Small intestine (tissue), 7 donors: Measurements from ENCODE around the gene TRNP1. TPM values are rescaled to one million over a fixed set of nuclear protein-coding genes. Genes with fewer than 3 reads are reported as not detected.

Experiments
- DNase-seq, 2 donors: peaks; one replicate each; pipeline versions ENCODE4 v3.0.0 to v3.0.0-alpha.2; 2013
- FAIRE-seq: peaks from 2 replicates; lab custom pipeline; 2012; peaks lifted over from hg19 to GRCh38; lab: Jason Lieb, UNC
- H3K27ac ChIP-seq, 3 donors: one replicate each; pipeline ENCODE4 v1.5.1; 2013; ENCODE audit warnings: low read length in 2 of 3, mild to moderate bottlenecking in 2 of 3, control low read depth in 1 of 3, inconsistent platforms in 1 of 3, low read depth in 1 of 3, moderate library complexity in 1 of 3
- H3K27me3 ChIP-seq, 3 donors: one replicate each; pipeline ENCODE4 v1.6.1; 2013; ENCODE audit warnings: low read length in 3 of 3, inconsistent platforms in 1 of 3; ENCODE audit not compliant: control insufficient read depth in 3 of 3, insufficient read depth in 3 of 3
- H3K36me3 ChIP-seq, 3 donors: one replicate each; pipeline ENCODE4 v1.6.1; 2013; ENCODE audit warnings: low read length in 3 of 3, inconsistent platforms in 1 of 3, low read depth in 1 of 3, mild to moderate bottlenecking in 1 of 3, moderate library complexity in 1 of 3; ENCODE audit not compliant: control insufficient read depth in 3 of 3, insufficient read depth in 2 of 3
- H3K4me1 ChIP-seq, 3 donors: one replicate each; pipeline ENCODE4 v1.6.1; 2013; ENCODE audit warnings: low read length in 2 of 3, inconsistent platforms in 1 of 3, low read depth in 1 of 3, mild to moderate bottlenecking in 1 of 3, moderate library complexity in 1 of 3; ENCODE audit not compliant: control insufficient read depth in 3 of 3, insufficient read depth in 2 of 3
- H3K4me3 ChIP-seq, 3 donors: one replicate each; pipeline ENCODE4 v1.5.1; 2013; ENCODE audit warnings: low read length in 3 of 3, control low read depth in 1 of 3, inconsistent platforms in 1 of 3, low read depth in 1 of 3, mild to moderate bottlenecking in 1 of 3, moderate library complexity in 1 of 3
- H3K9me3 ChIP-seq, 2 donors: one replicate each; pipeline ENCODE4 v1.6.1; 2013; ENCODE audit warnings: low read depth in 1 of 2, low read length in 1 of 2; ENCODE audit not compliant: control insufficient read depth in 2 of 2, insufficient read depth in 1 of 2
- WGBS, 3 donors: extraction: QIAGEN DNeasy Blood & Tissue Kit; methylation state at CpG; one replicate each; pipeline ENCODE4 v1.1.7; 2013; 5-methylcytosine and 5-hydroxymethylcytosine counted together
- polyA plus RNA-seq, 4 donors: library from polyadenylated mRNA; stranded (reverse) in 3 of 4; unstranded in 1 of 4; fragments of 200-250 nt in 3 of 4; fragments of 120-200 nt in 1 of 4; gene quantifications; one replicate each; pipeline versions ENCODE4 v1.2.1 to v1.2.3, GENCODE V29; 2013
- donor health status: healthy with polysubstance abuse.
- donor health status: control.
- donor health status: control.
- donor health status: Bipolar disorder and iron deficiency.
- donor health status: healthy.

Gene TRNP1
- polyA plus RNA-seq, 4 donors = 4.6 to 15.6 (median 11.8) TPM

DNA sequence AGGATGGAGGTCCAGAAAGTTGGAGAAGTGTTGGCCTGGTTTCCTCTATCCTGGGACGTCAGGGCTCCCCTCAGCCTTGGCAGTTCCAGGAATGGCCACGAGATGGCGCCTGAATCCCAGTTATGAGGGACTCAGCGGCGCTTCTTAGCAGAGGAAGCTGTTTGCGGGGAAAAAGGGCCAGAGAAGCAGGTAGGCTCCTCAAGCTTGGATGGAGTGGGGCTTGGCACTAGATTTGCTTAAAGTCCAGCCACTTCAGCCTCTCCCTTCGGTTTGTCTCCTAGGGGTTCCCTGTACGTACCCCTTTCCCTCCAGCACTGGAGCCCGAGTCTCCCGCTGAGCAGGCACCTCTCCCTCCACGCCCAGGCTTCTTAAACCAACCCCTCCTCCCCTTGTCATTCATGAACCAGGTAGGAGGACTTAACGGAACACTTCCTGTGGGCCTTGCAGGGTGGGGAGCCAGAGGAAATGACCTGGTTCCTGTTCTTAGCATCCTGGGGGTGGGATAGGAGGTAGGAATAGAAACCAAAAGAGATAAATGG lies 51.2 kb downstream of the TRNP1 start:
- Histone ChIP-seq H3K27me3 (no peaks in the 10 kb centered on the region), H3K27ac (no peak overlapping the region), H3K9me3 (no peaks in the 10 kb centered on the region), H3K4me1 (peaks cover 0 to 6% (median 0%) of the 10 kb centered on the region in 3 donors), H3K4me3 (no peak overlapping the region), H3K36me3 (no peaks in the 10 kb centered on the region)
- no peak for FAIRE-seq
- WGBS, 3 donors = 10 to 14% (median 10%) methylated on average over 11 to 12 of the region's 12 CpGs
- peak; percentile 85 to 89 for DNase-seq

DNA sequence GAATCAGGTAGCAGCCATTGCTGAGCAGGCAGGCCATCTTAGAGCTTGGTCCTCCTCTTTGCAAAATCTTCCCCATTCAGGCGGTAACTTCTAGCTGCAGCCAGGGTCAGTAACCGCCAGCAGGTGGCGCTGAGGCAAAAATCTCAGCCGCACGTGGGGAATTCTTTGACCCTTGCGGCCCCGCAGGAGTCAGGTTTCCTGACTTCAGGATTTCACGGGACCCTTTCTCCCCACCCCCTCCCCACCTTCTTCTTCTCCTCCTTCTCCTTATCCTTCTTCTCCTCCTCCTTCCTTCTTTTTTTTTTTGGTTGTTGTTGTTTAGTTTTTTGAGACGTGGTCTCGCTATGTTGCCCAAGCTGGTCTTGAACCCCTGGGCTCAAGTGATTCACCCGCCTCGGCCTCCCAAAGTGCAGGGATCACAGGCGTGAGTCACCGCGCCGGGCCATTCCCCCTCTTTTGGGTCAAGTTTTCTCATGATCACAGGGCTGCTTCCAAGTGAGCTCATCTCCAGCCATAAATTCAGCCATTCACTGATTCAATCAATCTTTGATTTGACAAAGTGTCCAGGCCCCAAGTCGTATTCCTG lies 52.6 kb downstream of the TRNP1 start:
- Histone ChIP-seq H3K27ac (no peak overlapping the region), H3K4me3 (no peak overlapping the region), H3K27me3 (no peaks in the 10 kb centered on the region), H3K4me1 (peaks cover 0 to 6% (median 0%) of the 10 kb centered on the region in 3 donors), H3K9me3 (no peaks in the 10 kb centered on the region), H3K36me3 (no peaks in the 10 kb centered on the region)
- WGBS, 3 donors = 14 to 23% (median 21%) methylated on average over 17 of the region's 17 CpGs
- FAIRE-seq (no peak), DNase-seq (peak; percentile 59 to 78)

DNA sequence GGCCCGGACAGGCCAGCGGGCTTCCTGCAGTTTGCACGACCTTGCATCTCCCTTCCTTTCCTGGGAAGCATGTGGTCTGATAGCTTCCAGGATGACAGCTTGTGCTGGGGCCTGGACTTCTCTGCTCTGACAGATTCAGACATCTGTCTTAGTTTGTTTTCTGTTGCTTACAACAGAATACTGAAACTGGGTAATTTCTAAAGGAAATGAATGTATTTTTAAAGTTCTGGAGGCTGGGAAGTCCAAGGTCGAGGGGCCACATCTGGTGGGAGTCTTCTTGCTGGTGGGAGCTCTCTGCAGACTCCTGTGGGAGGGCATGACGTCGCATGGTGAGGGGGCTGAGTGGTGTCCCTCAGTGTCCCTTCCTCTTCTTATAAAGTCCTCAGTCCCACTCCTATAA lies 54.4 kb downstream of the TRNP1 start:
- no peaks in the 10 kb centered on the region for H3K9me3 ChIP-seq
- FAIRE-seq = no peak
- WGBS, 3 donors = 71 to 89% (median 79%) methylated on average over 6 of the region's 6 CpGs
- H3K4me3 ChIP-seq = no peak overlapping the region
- H3K27me3 ChIP-seq = no peaks in the 10 kb centered on the region
- no peak for DNase-seq
- H3K4me1 ChIP-seq = peaks cover 0 to 6% (median 0%) of the 10 kb centered on the region in 3 donors
- no peak overlapping the region for H3K27ac ChIP-seq
- no peaks in the 10 kb centered on the region for H3K36me3 ChIP-seq

DNA sequence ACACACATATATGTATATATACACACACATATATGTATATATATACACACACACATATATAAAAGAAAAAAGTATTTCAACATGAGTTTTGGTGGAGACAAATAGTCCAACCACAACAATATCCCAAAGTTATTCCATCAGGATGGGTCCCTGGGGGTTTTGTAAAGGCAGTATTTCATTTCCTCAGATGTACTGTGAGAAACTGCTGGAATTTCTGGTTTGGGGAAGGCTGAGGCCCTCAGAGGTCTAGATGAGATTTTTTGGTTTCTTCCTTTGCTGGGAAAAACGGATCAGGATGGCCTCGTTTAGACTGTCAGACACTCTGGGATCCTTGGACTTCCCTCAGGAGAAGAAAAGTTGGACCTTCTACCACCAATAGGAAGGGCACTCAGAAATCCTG lies 55.6 kb downstream of the TRNP1 start:
- H3K4me3 ChIP-seq = no peak overlapping the region
- no peaks in the 10 kb centered on the region for H3K9me3 ChIP-seq
- no peaks in the 10 kb centered on the region for H3K36me3 ChIP-seq
- DNase-seq (no peak), FAIRE-seq (no peak)
- H3K27me3 ChIP-seq = no peaks in the 10 kb centered on the region
- 70 to 74% (median 71%) methylated on average over 2 of the region's 2 CpGs for WGBS, 3 donors
- no peak overlapping the region for H3K27ac ChIP-seq
- peaks cover 0 to 6% (median 0%) of the 10 kb centered on the region in 3 donors for H3K4me1 ChIP-seq

DNA sequence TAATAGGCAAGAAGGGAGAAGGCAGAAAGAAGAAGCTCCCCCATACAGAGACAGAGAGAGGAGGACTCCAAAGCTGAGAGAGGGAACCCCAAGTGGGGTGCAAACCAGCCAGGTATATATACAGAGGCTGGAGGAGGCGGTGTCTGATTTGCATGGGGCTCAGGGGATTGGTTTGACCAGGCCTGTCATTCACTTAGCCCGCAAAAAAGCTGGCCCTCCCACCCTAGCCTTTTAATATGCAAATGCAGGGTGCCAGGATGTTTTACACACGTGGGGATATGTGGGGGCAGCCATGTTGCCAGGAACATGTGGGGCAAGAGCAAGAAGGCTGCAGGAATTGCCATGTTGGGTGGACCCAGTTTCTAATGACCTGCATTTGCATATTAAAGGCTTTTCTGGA lies 56.1 kb downstream of the TRNP1 start:
- Histone ChIP-seq H3K4me1 (peaks cover 0 to 5% (median 0%) of the 10 kb centered on the region in 3 donors), H3K27ac (no peak overlapping the region), H3K36me3 (no peaks in the 10 kb centered on the region), H3K9me3 (no peaks in the 10 kb centered on the region), H3K27me3 (no peaks in the 10 kb centered on the region), H3K4me3 (no peak overlapping the region)
- no peak for FAIRE-seq
- DNase-seq = no peak
- WGBS, 3 donors = 58 to 67% (median 67%) methylated on average over 3 of the region's 3 CpGs

Other genes starting within 250 kb of the TRNP1 start
- 10 to 100 TPM in 2 of 4 donors, 1 to 10 TPM in 2; 3.4 to 19.6 (median 8.5) TPM for gene PIGV, start 205.7 kb upstream of the TRNP1 start, polyA plus RNA-seq
- 10 to 100 TPM in 2 of 4 donors, 1 to 10 TPM in 2; 7.2 to 15.7 (median 9.2) TPM for gene ZDHHC18, start 167.0 kb upstream of the TRNP1 start, polyA plus RNA-seq
- 100 to 1,000 TPM in 2 of 4 donors, 10 to 100 TPM in 1, 1 to 10 TPM in 1; 3.3 to 137 (median 97.8) TPM for gene SFN, start 130.5 kb upstream of the TRNP1 start, polyA plus RNA-seq
- 10 to 100 TPM; 13.5 to 29.1 (median 20.0) TPM for gene GPN2, start 103.4 kb upstream of the TRNP1 start, polyA plus RNA-seq
- 10 to 100 TPM; 11.0 to 55.7 (median 28.7) TPM for gene GPATCH3, start 93.2 kb upstream of the TRNP1 start, polyA plus RNA-seq
- gene NR0B2, start 79.7 kb upstream of the TRNP1 start, polyA plus RNA-seq = 100 to 1,000 TPM in 2 of 4 donors, 10 to 100 TPM in 2; 54.9 to 443 (median 216) TPM
- gene NUDC, start 71.9 kb upstream of the TRNP1 start, polyA plus RNA-seq = 10 to 100 TPM; 39.4 to 70.5 (median 50.1) TPM
- 10 to 100 TPM; 19.9 to 30.8 (median 27.1) TPM for gene KDF1, start 33.2 kb upstream of the TRNP1 start, polyA plus RNA-seq
- gene TENT5B, start 19.2 kb downstream of the TRNP1 start, polyA plus RNA-seq = 1 to 10 TPM in 2 of 4 donors, under 1 TPM in 2; 0.27 to 3.9 (median 1.1) TPM
- 10 to 100 TPM; 24.7 to 41.3 (median 40.7) TPM for gene SLC9A1, start 161.4 kb downstream of the TRNP1 start, polyA plus RNA-seq
- gene WDTC1, start 240.9 kb downstream of the TRNP1 start, polyA plus RNA-seq = 10 to 100 TPM; 14.6 to 32.9 (median 18.0) TPM